ENCODE results near the gene ATP8B1.

ATP8B1 gene

DNA sequence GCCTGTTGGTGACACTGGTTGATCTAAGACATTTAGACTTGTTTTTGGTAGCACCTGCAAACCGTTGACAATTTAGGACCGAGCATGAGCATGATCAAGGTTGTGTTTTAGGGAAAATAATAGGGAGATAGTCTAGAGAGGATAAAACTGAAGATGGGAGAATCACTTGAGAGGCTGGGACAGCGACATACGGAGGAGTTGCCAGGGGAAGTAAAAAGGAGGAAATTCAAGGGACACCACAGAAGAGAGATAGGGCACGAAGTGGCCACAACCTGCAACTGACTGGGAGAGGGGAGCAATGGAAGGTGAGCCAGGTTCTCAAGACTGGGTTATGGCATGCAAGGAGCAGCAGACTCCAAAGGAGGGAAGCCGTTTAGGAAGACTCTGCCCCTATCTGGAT lies 1.4 kb upstream of the ATP8B1 start:
- DNase-seq (ENCODE audit: low read depth in 1 of 2, low spot score in 1 of 2) = peak in 1 of 2 experiments; percentile 39
- TF ChIP-seq POLR2AphosphoS5 (IDR thresholded peaks at IDR 0.05; ENCODE audit: low read depth) = no peak
- TF ChIP-seq SPI1 (IDR thresholded peaks at IDR 0.05; ENCODE audit: borderline replicate concordance, low read depth) = no peak
- TF ChIP-seq, protein P1, sequence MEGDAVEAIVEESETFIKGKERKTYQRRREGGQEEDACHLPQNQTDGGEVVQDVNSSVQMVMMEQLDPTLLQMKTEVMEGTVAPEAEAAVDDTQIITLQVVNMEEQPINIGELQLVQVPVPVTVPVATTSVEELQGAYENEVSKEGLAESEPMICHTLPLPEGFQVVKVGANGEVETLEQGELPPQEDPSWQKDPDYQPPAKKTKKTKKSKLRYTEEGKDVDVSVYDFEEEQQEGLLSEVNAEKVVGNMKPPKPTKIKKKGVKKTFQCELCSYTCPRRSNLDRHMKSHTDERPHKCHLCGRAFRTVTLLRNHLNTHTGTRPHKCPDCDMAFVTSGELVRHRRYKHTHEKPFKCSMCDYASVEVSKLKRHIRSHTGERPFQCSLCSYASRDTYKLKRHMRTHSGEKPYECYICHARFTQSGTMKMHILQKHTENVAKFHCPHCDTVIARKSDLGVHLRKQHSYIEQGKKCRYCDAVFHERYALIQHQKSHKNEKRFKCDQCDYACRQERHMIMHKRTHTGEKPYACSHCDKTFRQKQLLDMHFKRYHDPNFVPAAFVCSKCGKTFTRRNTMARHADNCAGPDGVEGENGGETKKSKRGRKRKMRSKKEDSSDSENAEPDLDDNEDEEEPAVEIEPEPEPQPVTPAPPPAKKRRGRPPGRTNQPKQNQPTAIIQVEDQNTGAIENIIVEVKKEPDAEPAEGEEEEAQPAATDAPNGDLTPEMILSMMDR (IDR thresholded peaks at IDR 0.05; ENCODE audit: insufficient read depth, low read length) = no peak
- TF ChIP-seq GABPA (IDR thresholded peaks at IDR 0.05; ENCODE audit: low read depth) = no peak
- TF ChIP-seq, protein P2, sequence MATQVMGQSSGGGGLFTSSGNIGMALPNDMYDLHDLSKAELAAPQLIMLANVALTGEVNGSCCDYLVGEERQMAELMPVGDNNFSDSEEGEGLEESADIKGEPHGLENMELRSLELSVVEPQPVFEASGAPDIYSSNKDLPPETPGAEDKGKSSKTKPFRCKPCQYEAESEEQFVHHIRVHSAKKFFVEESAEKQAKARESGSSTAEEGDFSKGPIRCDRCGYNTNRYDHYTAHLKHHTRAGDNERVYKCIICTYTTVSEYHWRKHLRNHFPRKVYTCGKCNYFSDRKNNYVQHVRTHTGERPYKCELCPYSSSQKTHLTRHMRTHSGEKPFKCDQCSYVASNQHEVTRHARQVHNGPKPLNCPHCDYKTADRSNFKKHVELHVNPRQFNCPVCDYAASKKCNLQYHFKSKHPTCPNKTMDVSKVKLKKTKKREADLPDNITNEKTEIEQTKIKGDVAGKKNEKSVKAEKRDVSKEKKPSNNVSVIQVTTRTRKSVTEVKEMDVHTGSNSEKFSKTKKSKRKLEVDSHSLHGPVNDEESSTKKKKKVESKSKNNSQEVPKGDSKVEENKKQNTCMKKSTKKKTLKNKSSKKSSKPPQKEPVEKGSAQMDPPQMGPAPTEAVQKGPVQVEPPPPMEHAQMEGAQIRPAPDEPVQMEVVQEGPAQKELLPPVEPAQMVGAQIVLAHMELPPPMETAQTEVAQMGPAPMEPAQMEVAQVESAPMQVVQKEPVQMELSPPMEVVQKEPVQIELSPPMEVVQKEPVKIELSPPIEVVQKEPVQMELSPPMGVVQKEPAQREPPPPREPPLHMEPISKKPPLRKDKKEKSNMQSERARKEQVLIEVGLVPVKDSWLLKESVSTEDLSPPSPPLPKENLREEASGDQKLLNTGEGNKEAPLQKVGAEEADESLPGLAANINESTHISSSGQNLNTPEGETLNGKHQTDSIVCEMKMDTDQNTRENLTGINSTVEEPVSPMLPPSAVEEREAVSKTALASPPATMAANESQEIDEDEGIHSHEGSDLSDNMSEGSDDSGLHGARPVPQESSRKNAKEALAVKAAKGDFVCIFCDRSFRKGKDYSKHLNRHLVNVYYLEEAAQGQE (IDR thresholded peaks at IDR 0.05; ENCODE audit: insufficient replicate concordance, low read depth) = peak; percentile 74
- H3K4me3 ChIP-seq (replicated peaks; ENCODE audit: insufficient read depth, low read length) = no peak overlapping the region
- no peak overlapping the region for H3K27ac ChIP-seq (replicated peaks)
- H3K27me3 ChIP-seq (ENCODE audit: insufficient read depth, poor library complexity, severe bottlenecking) = peaks cover 50% of the 10 kb centered on the region

DNA sequence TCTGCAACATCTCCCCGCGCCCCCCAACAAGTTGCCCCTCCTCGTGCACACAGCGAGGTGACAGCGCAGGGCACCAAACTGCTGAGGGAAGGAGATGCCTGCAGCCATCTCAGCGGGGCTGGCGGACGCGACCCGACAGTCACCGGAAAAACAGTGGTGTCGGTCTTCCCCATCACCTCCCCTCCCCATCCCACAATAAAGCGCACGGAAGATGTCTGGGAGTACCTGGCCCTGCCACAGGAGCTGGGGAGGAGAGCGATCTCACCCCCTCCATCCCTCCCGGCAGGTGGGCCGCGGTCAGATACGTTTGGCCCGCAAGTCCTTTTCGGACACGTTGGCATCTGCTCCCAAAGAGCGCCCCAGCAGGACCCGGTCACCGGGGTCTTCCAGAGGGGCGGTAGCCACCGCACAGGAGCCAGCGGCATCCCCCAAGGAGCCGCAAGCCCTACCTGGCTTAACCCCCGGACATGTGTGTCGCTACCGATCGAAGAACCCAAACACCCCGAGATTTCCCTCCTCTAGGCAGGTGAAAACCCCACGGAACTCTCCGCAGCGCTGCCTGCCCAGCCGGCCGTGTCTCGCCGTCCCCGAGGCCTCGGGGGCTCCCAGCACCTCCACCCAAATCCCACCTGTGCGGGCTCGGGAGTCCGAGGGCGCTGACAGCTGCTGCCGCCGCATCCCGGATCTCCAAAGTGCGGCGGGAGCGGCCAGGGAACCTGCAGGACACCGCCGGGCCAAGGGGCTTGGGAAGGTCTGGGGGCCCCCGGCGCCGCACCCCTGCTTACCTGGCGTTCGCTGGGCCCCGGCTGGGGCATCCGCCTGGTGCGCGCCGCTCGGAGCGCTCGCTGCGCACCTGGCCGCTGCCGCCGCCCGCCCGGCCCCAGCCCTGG lies 657 bp downstream of the ATP8B1 start:
- no peak overlapping the region for H3K27ac ChIP-seq (replicated peaks)
- DNase-seq (ENCODE audit: low read depth in 1 of 2, low spot score in 1 of 2) = no peak
- peak overlapping the region; percentile 27 for H3K4me3 ChIP-seq (replicated peaks; ENCODE audit: insufficient read depth, low read length)
- H3K27me3 ChIP-seq (ENCODE audit: insufficient read depth, poor library complexity, severe bottlenecking) = peaks cover 56% of the 10 kb centered on the region
- no peak for TF ChIP-seq GABPA (IDR thresholded peaks at IDR 0.05; ENCODE audit: low read depth)
- TF ChIP-seq SPI1 (IDR thresholded peaks at IDR 0.05; ENCODE audit: borderline replicate concordance, low read depth) = no peak
- TF ChIP-seq, protein P2 (IDR thresholded peaks at IDR 0.05; ENCODE audit: insufficient replicate concordance, low read depth) = no peak
- TF ChIP-seq, protein P1 (IDR thresholded peaks at IDR 0.05; ENCODE audit: insufficient read depth, low read length) = no peak
- no peak for TF ChIP-seq POLR2AphosphoS5 (IDR thresholded peaks at IDR 0.05; ENCODE audit: low read depth)

DNA sequence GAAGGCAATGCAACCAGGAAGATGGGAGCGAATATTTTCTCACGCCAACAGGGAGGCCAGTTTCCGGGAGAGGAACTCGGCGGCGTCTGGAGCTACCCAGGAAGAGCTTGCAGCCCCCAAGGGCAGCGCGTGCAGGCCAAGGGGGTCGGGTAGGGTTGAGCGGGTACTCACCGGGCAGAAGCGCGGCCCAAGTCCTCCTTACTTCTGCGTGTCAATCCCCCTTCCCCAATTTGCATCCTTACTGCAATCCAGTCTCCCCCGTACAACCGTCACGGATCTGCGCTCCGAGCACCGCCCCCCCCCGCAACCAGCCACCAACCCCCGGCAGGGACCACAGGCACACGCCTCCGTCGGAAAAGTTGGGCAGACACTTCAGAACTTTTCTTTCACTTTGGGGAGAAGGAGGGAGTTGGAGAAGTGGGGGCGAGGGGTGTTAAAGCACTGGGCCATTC lies 1.3 kb downstream of the ATP8B1 start:
- Histone ChIP-seq H3K27me3 (ENCODE audit: insufficient read depth, poor library complexity, severe bottlenecking) (peaks cover 56% of the 10 kb centered on the region), H3K4me3 (replicated peaks; ENCODE audit: insufficient read depth, low read length) (peak overlapping the region; percentile 27), H3K27ac (replicated peaks) (no peak overlapping the region)
- no peak for TF ChIP-seq GABPA (IDR thresholded peaks at IDR 0.05; ENCODE audit: low read depth)
- DNase-seq (ENCODE audit: low read depth in 1 of 2, low spot score in 1 of 2) = no peak

DNA sequence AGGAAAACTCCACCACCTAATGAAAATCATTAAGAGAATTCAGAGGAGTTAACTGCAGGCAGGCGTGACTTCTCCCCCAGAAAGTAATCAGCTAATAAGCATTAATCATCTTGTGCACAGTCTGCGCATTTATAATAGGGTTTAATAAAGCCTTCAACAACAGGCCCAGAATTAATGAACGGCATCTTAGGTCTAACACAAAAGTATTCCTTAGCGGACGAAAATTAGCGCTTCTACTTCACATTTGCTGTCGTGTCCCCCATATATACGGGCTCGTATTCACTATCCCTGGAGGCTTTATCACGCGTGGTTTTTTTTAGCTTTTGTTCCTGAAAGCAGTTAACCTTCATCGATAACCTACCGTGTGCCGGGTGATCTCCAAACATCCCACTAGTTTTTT lies 1.8 kb downstream of the ATP8B1 start:
- Histone ChIP-seq H3K4me3 (replicated peaks; ENCODE audit: insufficient read depth, low read length) (no peak overlapping the region), H3K27me3 (ENCODE audit: insufficient read depth, poor library complexity, severe bottlenecking) (peaks cover 56% of the 10 kb centered on the region), H3K27ac (replicated peaks) (no peak overlapping the region)
- no peak for DNase-seq (ENCODE audit: low read depth in 1 of 2, low spot score in 1 of 2)
- TF ChIP-seq, protein P1 (IDR thresholded peaks at IDR 0.05; ENCODE audit: insufficient read depth, low read length) = no peak
- no peak for TF ChIP-seq SPI1 (IDR thresholded peaks at IDR 0.05; ENCODE audit: borderline replicate concordance, low read depth)
- no peak for TF ChIP-seq POLR2AphosphoS5 (IDR thresholded peaks at IDR 0.05; ENCODE audit: low read depth)
- TF ChIP-seq, protein P2 (IDR thresholded peaks at IDR 0.05; ENCODE audit: insufficient replicate concordance, low read depth) = no peak
